H1 (cell line): ENCODE results near the gene PTTG1IP. TPM values are rescaled to one million over a fixed set of nuclear protein-coding genes. Genes with fewer than 3 reads are reported as not detected.
A peak's percentile ranks its signal among the peaks of the same experiment; 100 is the strongest.

Experiments used
- CTCF ChIA-PET: fragments of 300-600 bp; sonication (Branson Sonifier 250); formaldehyde crosslinking; loops from one replicate; lab custom pipeline; 2021; ENCODE audit not compliant: partially characterized antibody; lab: Charles Lee
- POLR2A ChIA-PET: fragments of 300-600 bp; sonication (Branson Sonifier 250); formaldehyde crosslinking; loops from one replicate; lab custom pipeline; 2021; ENCODE audit warnings: inconsistent platforms; ENCODE audit not compliant: partially characterized antibody; lab: Charles Lee
- DNase-seq, 2 experiments: peaks; one replicate each; pipeline versions ENCODE4 v3.0.0 to v3.0.0-alpha.2; 2010 to 2022; ENCODE audit warnings: low spot score in 2 of 2, low read depth in 1 of 2, mixed read lengths in 1 of 2
- FAIRE-seq: peaks from 2 replicates; lab custom pipeline; 2011; peaks lifted over from hg19 to GRCh38; lab: Jason Lieb, UNC
- H2AFZ ChIP-seq: 2 replicates; pipeline ENCODE4 v1.8.1; 2012; ENCODE audit warnings: low read length, inconsistent platforms
- H2AK5ac ChIP-seq: 2 replicates; pipeline ENCODE4 v1.6.1; 2013; ENCODE audit warnings: low read depth, low read length
- H2BK120ac ChIP-seq: replicated peaks from 2 replicates; pipeline ENCODE3; 2013; ENCODE audit warnings: low read depth, low read length, inconsistent platforms
- H2BK12ac ChIP-seq: 2 replicates; pipeline ENCODE4 v1.6.1; 2013; ENCODE audit warnings: low read depth, low read length
- H2BK15ac ChIP-seq: 2 replicates; pipeline ENCODE4 v1.6.1; 2013; ENCODE audit warnings: low read length
- H2BK20ac ChIP-seq: 2 replicates; pipeline ENCODE4 v1.6.1; 2013; ENCODE audit warnings: low read length
- H2BK5ac ChIP-seq: 2 replicates; pipeline ENCODE4 v1.6.1; 2013; ENCODE audit warnings: low read depth, low read length
- H3K14ac ChIP-seq: 2 replicates; pipeline ENCODE4 v1.6.1; 2013; ENCODE audit warnings: inconsistent platforms; ENCODE audit not compliant: insufficient read length
- H3K18ac ChIP-seq: 2 replicates; pipeline ENCODE4 v1.6.1; 2013; ENCODE audit warnings: low read length; ENCODE audit errors: extremely low read depth
- H3K23ac ChIP-seq: 2 replicates; pipeline ENCODE4 v1.6.1; 2013; ENCODE audit warnings: inconsistent platforms; ENCODE audit not compliant: insufficient read length
- H3K23me2 ChIP-seq: 2 replicates; pipeline ENCODE4 v1.6.1; 2013; ENCODE audit warnings: low read depth, low read length
- H3K27ac ChIP-seq: 2 replicates; pipeline ENCODE4 v1.6.1; 2011; ENCODE audit warnings: low read depth, low read length, inconsistent platforms
- H3K27me3 ChIP-seq, 4 experiments: replicated peaks in 1 of 4; 1 replicate in 1 of 4; 2 replicates in 3 of 4; pipeline versions ENCODE4 v1.6.1 to v1.8.1; 2011 to 2013; ENCODE audit warnings: low read length in 3 of 4, mild to moderate bottlenecking in 3 of 4, inconsistent platforms in 2 of 4, mixed read lengths in 2 of 4, moderate library complexity in 1 of 4; ENCODE audit not compliant: control insufficient read depth in 3 of 4, insufficient read depth in 3 of 4; ENCODE audit errors: extremely low read depth in 1 of 4
- H3K36me3 ChIP-seq, 4 experiments: 2 replicates each; pipeline versions ENCODE4 v1.6.1 to v1.8.1; 2011 to 2013; ENCODE audit warnings: mild to moderate bottlenecking in 4 of 4, low read length in 3 of 4, moderate library complexity in 2 of 4, control low read depth in 1 of 4, inconsistent platforms in 1 of 4; ENCODE audit not compliant: insufficient read depth in 4 of 4, control insufficient read depth in 2 of 4
- H3K4ac ChIP-seq: replicated peaks from 2 replicates; pipeline ENCODE3; 2013; ENCODE audit warnings: low read length, low read depth, mixed read lengths, inconsistent platforms; ENCODE audit not compliant: insufficient read length
- H3K4me1 ChIP-seq, 4 experiments: replicated peaks in 1 of 4; 1 replicate in 1 of 4; 2 replicates in 3 of 4; pipeline versions ENCODE4 v1.6.1 to v1.8.1; 2011 to 2013; ENCODE audit warnings: low read length in 3 of 4, inconsistent platforms in 2 of 4, mixed read lengths in 1 of 4; ENCODE audit not compliant: insufficient read depth in 4 of 4, control insufficient read depth in 3 of 4
- H3K4me2 ChIP-seq, 2 experiments: 2 replicates each; pipeline versions ENCODE4 v1.6.1 to v1.8.1; 2011 to 2013; ENCODE audit warnings: low read depth in 2 of 2, low read length in 2 of 2, control low read depth in 1 of 2, inconsistent platforms in 1 of 2, mild to moderate bottlenecking in 1 of 2; ENCODE audit not compliant: insufficient read depth in 1 of 2
- H3K4me3 ChIP-seq, 4 experiments: fragments of 200-600, 300-600 bp in 1 of 4; sonication (generic), shearing (Covaris generic), sonication (Bioruptor Twin) in 1 of 4; 2 replicates each; pipeline versions ENCODE4 v1.5.1 to v1.8.1; 2011 to 2016; ENCODE audit warnings: low read length in 4 of 4, low read depth in 3 of 4, control low read depth in 2 of 4, inconsistent platforms in 2 of 4, mild to moderate bottlenecking in 2 of 4, mixed read lengths in 1 of 4, moderate library complexity in 1 of 4; ENCODE audit not compliant: insufficient read depth in 2 of 4; ENCODE audit errors: extremely low read depth in 1 of 4
- H3K56ac ChIP-seq: replicated peaks from 2 replicates; pipeline ENCODE3; 2013; ENCODE audit warnings: low read depth, mild to moderate bottlenecking, mixed read lengths, low read length, inconsistent platforms; ENCODE audit not compliant: insufficient read length
- H3K79me1 ChIP-seq: 2 replicates; pipeline ENCODE4 v1.6.1; 2013; ENCODE audit warnings: low read depth, low read length, control low read depth
- H3K79me2 ChIP-seq, 2 experiments: 2 replicates each; pipeline versions ENCODE4 v1.6.1 to v1.8.1; 2012 to 2013; ENCODE audit warnings: low read length in 2 of 2, mild to moderate bottlenecking in 2 of 2, inconsistent platforms in 1 of 2; ENCODE audit not compliant: insufficient read depth in 2 of 2, control insufficient read depth in 1 of 2
- H3K9ac ChIP-seq, 4 experiments: replicated peaks in 1 of 4; 1 replicate in 1 of 4; 2 replicates in 3 of 4; pipeline versions ENCODE4 v1.6.1 to v1.8.1; 2011 to 2013; ENCODE audit warnings: low read depth in 3 of 4, low read length in 3 of 4, control low read depth in 2 of 4, mild to moderate bottlenecking in 2 of 4, moderate library complexity in 2 of 4, inconsistent platforms in 1 of 4; ENCODE audit errors: extremely low read depth in 1 of 4
- H3K9me3 ChIP-seq, 2 experiments: 2 replicates each; pipeline versions ENCODE4 v1.6.1 to v1.8.1; 2012 to 2013; ENCODE audit warnings: mild to moderate bottlenecking in 2 of 2, moderate library complexity in 2 of 2, control low read depth in 1 of 2, inconsistent platforms in 1 of 2, low read depth in 1 of 2, low read length in 1 of 2, mixed read lengths in 1 of 2; ENCODE audit not compliant: insufficient read depth in 2 of 2
- H4K20me1 ChIP-seq, 2 experiments: replicated peaks in 1 of 2; 2 replicates each; pipeline versions ENCODE3 to v1.8.1; 2011 to 2013; ENCODE audit warnings: inconsistent platforms in 2 of 2, low read length in 2 of 2, mild to moderate bottlenecking in 1 of 2; ENCODE audit not compliant: insufficient read depth in 2 of 2, control insufficient read depth in 1 of 2
- H4K5ac ChIP-seq: 2 replicates; pipeline ENCODE4 v1.6.1; 2013; ENCODE audit warnings: low read length, low read depth, mixed read lengths, inconsistent platforms; ENCODE audit not compliant: insufficient read length
- H4K8ac ChIP-seq: 2 replicates; pipeline ENCODE4 v1.8.0; 2013; ENCODE audit warnings: mild to moderate bottlenecking, moderate library complexity, low read length, inconsistent platforms; ENCODE audit not compliant: insufficient read depth; ENCODE audit errors: extremely low read depth
- H4K91ac ChIP-seq: replicated peaks from 2 replicates; pipeline ENCODE3; 2013; ENCODE audit warnings: low read length, mixed read lengths, inconsistent platforms; ENCODE audit not compliant: insufficient read length
- EGR1 ChIP-seq: IDR thresholded peaks from 2 replicates; pipeline ENCODE4 v1.6.1; 2011; ENCODE audit warnings: low read depth, low read length, borderline replicate concordance
- FOSL1 ChIP-seq: IDR thresholded peaks from 2 replicates; pipeline ENCODE4 v1.6.1; 2011; ENCODE audit warnings: mild to moderate bottlenecking, low read depth, low read length, moderate library complexity; ENCODE audit not compliant: insufficient read depth
- HDAC2 ChIP-seq, 2 experiments: fragments of 300-600 bp in 1 of 2; sonication (generic) in 1 of 2; IDR thresholded peaks; 2 replicates each; pipeline ENCODE4 v1.6.1; 2011 to 2012; ENCODE audit warnings: low read depth in 2 of 2, low read length in 2 of 2, mild to moderate bottlenecking in 2 of 2, moderate library complexity in 2 of 2, borderline replicate concordance in 1 of 2, inconsistent platforms in 1 of 2
- KDM4A ChIP-seq: IDR thresholded peaks from one replicate; pipeline ENCODE4 v1.7.1; 2012; ENCODE audit warnings: low read depth, mild to moderate bottlenecking, moderate library complexity, low read length, inconsistent platforms; ENCODE audit not compliant: severe bottlenecking
- PHF8 ChIP-seq: fragments of 200-600 bp; sonication (generic); conservative IDR thresholded peaks from 2 replicates; pipeline ENCODE4 v1.7.1; 2012; ENCODE audit warnings: low read depth, mild to moderate bottlenecking, inconsistent platforms, low read length, moderate library complexity
- POLR2A ChIP-seq, 2 experiments: IDR thresholded peaks; 1 replicate in 1 of 2; 2 replicates in 1 of 2; pipeline ENCODE4 v1.6.1; 2011; ENCODE audit warnings: low read depth in 2 of 2, low read length in 2 of 2, mild to moderate bottlenecking in 2 of 2; ENCODE audit errors: control extremely low read depth in 1 of 2
- RXRA ChIP-seq: IDR thresholded peaks from 2 replicates; pipeline ENCODE4 v1.6.1; 2011; ENCODE audit warnings: low read depth, mild to moderate bottlenecking, low read length, moderate library complexity; ENCODE audit not compliant: insufficient read depth
- SP1 ChIP-seq: IDR thresholded peaks from 2 replicates; pipeline ENCODE4 v1.6.1; 2011; ENCODE audit warnings: low read depth, low read length
- WGBS, 2 experiments: shearing (Covaris generic) in 1 of 2; methylation state at CpG; one replicate each; pipeline versions ENCODE4 v1.1.6 to v1.1.7; 2013 to 2015; ENCODE audit warnings: low lambda C conversion rate in 2 of 2, mixed read lengths in 2 of 2, inconsistent platforms in 1 of 2, low coverage in 1 of 2, missing lambda C conversion rate in 1 of 2; ENCODE audit not compliant: insufficient replicate concordance in 2 of 2, insufficient coverage in 1 of 2, insufficient read length in 1 of 2; ENCODE audit errors: extremely low coverage in 1 of 2, missing lambda C conversion rate in 1 of 2; 5-methylcytosine and 5-hydroxymethylcytosine counted together
- polyA plus RNA-seq, 7 experiments: library from polyadenylated mRNA; depleted of rRNA in 3 of 7; stranded (reverse) in 5 of 7; unstranded in 2 of 7; fragments of >200 nt in 5 of 7; fragments of 200-250 nt in 2 of 7; gene quantifications; 1 replicate in 5 of 7; 2 replicates in 1 of 7; 4 replicates in 1 of 7; pipeline versions ENCODE4 v1.2.1 to v1.2.3, GENCODE V29; 2011 to 2013; ENCODE audit warnings: missing spikeins in 2 of 7, mixed read lengths in 2 of 7
- total RNA-seq: library from RNA; stranded (reverse); fragmentation: NEBNext Ultra II Directional; extraction: Animal tissue kit (Norgen Biotek cat#: 25700); gene quantifications from 2 replicates; pipeline ENCODE4 v1.2.1, GENCODE V29; 2021

The PTTG1IP gene
- total and polyA plus RNA-seq, 2 of the 8 experiments (the other 6 are each of a cell fraction or from before 2014, with no cell fraction given) = 90.8 to 130 TPM

DNA sequence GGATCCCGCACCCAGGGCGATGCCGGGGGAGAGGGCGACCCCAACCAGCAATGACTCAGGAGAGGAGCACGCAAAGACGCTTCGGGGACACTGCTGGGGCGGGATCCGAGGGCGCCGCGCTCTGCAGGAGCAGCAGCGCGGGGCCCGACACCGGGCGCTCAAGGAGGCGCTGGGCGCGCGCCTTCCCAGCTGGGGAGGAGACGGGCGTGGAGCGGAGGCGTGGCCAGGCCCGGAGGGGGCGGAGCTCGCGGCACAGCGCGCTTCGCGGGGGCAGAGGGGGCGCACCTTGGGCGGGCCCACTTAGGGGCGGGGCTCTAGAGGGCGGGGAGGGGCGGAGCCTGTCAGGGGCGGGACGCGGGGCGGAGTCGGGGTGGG, 56.0 kb downstream of the PTTG1IP start:
- Histone ChIP-seq H3K79me2 (peaks cover 10 to 43% of the 10 kb centered on the region in 2 experiments), H2BK12ac (no peak overlapping the region), H3K79me1 (peaks cover 12% of the 10 kb centered on the region), H3K4ac (no peak overlapping the region), H4K5ac (peak overlapping the region; percentile 54), H2BK15ac (no peak overlapping the region), H3K27me3 (peaks cover 0 to 10% (median 7%) of the 10 kb centered on the region in 4 experiments; a peak in 5 of 7 replicates), H4K8ac (no peak overlapping the region; the same call in 1 of the 2 replicates), H4K20me1 (peaks cover 10 to 21% of the 10 kb centered on the region in 2 experiments), H3K56ac (no peak overlapping the region), H4K91ac (peak overlapping the region; percentile 54), H2BK120ac (no peak overlapping the region), H2AFZ (no peak overlapping the region), H3K9me3 (peaks cover 24 to 29% of the 10 kb centered on the region in 2 experiments), H2BK5ac (0 out of 2 replicates have a peak overlapping the region, but pooled peaks have one; percentile 44), H2BK20ac (no peak overlapping the region), H3K27ac (peak overlapping the region; percentile 87; the same call in 1 of the 2 replicates), H3K18ac (peak overlapping the region; percentile 87), H3K9ac (peak overlapping the region; percentile 47 to 76 (median 64); a peak in 6 of 7 replicates), H2AK5ac (no peak overlapping the region), H3K36me3 (no peaks in the 10 kb centered on the region; a peak in 1 of 8 replicates), H3K23me2 (peaks cover 9% of the 10 kb centered on the region; the same call in 1 of the 2 replicates), H3K14ac (no peak overlapping the region), H3K4me2 (peak overlapping the region; percentile 67 to 94), H3K4me3 (peak overlapping the region; percentile 61 to 81 (median 72)), H3K23ac (no peak overlapping the region), H3K4me1 (peaks cover 0 to 18% (median 5%) of the 10 kb centered on the region in 4 experiments; a peak in 4 of 7 replicates)
- POLR2A ChIA-PET = interaction anchor here (0.8 to 0.9 kb wide), 4 partner anchors 15 to 314 kb away, joined by 3 to 5 read pairs (median 3); partner anchors contain the start of gene UBE2G2
- 3% methylated on average over 13 of the region's 43 CpGs; no CpG with 5 or more reads in 1 of the 2 experiments for WGBS, 2 experiments
- FAIRE-seq = no peak
- TF ChIP-seq RXRA (no peak), HDAC2 (IDR thresholded peaks at IDR 0.05; ENCODE audit: borderline replicate concordance in 1 of 2, low read depth in 2 of 2, low read length in 2 of 2) (peak in 1 of 2 experiments; percentile 23; a peak in 1 of 4 replicates), KDM4A (peak; percentile 44), POLR2A (IDR thresholded peaks at IDR 0.05; ENCODE audit: control extremely low read depth in 1 of 2, low read depth in 2 of 2, low read length in 2 of 2) (no peak), PHF8 (peak; percentile 22; the same call in 1 of the 2 replicates), FOSL1 (no peak), SP1 (peak; percentile 45; the same call in 1 of the 2 replicates), EGR1 (peak; percentile 34; the same call in 1 of the 2 replicates)
- CTCF ChIA-PET = no interaction called here
- DNase-seq = peak; percentile 69 to 96
